ENCODE data around the gene HK2. TPM values are rescaled to one million over a fixed set of nuclear protein-coding genes. Genes with fewer than 3 reads are reported as not detected.

Gene HK2
- total and polyA plus RNA-seq, 2 experiments from 2014 or later: 24.2 to 25.3 TPM

DNA sequence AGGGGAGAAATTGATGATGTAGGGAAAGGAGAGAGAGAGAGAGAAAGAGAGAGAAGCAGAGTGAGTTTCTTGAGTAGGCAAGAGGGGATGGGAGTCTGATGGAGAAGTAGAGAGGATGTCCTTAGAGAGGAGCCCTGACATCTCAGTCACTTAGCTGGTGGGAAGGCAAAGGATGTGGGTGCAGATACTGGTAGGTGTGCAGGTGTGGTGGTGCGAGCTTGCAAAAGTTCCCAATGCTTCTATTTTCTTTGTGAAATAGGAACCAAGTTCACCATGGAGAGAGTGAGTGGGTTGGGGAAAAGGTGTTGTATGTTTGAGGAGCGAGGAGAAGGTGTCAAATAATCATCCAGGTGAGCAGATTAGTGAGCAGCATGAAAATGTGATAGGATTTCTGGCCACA lies 98.0 kb downstream of the HK2 start:
- Histone ChIP-seq H4K20me1 (ENCODE audit: insufficient read depth) (no peaks in the 10 kb centered on the region), H3K4me1 (ENCODE audit: insufficient read depth) (no peaks in the 10 kb centered on the region), H3K9ac (no peak overlapping the region), H3F3A (ENCODE audit: insufficient read depth) (peaks cover 5% of the 10 kb centered on the region; the same call in 1 of the 2 replicates), H3K9me2 (ENCODE audit: insufficient read depth) (no peaks in the 10 kb centered on the region), H3K4me3 (no peak overlapping the region), H2AFZ (no peak overlapping the region), H3K36me3 (ENCODE audit: low read depth) (no peaks in the 10 kb centered on the region), H3K27me3 (replicated peaks; ENCODE audit: insufficient read depth) (no peaks in the 10 kb centered on the region), H3K9me3 (ENCODE audit: low read depth) (no peaks in the 10 kb centered on the region), H3K27ac (no peak overlapping the region), H3K4me2 (ENCODE audit: unreplicated experiment) (no peak overlapping the region), H3K79me2 (ENCODE audit: insufficient read depth) (no peaks in the 10 kb centered on the region)
- TF ChIP-seq EZH2phosphoT487 (IDR thresholded peaks at IDR 0.05; ENCODE audit: insufficient read depth, low read depth): no peak
- no peak for TF ChIP-seq EZH2 (IDR thresholded peaks at IDR 0.05; ENCODE audit: insufficient read depth, poor library complexity, severe bottlenecking)
- in situ Hi-C loops (cut with MboI): no loop called here
- 92 to 100% methylated on average over 2 of the region's 2 CpGs for WGBS, 2 experiments (ENCODE audit: low coverage in 1 of 2, low lambda C conversion rate in 2 of 2, missing lambda C conversion rate in 2 of 2)
- no peak for DNase-seq

DNA sequence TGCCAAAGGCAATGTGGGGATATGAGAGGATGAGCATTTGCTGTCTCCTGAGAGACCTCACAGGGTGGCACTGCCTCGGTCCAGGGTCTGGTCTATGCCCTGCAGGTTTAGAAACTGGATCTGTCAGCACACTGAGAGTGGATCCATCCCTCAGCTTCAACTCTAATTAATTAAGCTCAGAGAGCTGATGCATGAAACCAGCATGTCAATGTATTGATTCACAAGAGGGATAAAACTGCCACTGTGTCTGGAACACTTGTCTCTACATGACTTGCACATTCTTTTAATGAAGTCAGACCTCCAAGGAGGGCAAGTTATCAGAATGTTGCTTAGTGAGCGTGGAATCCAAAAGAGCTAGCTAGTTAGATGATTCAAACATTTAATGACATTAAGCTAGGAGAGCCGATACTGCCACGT lies 102.1 kb downstream of the HK2 start:
- Histone ChIP-seq H4K20me1 (ENCODE audit: insufficient read depth) (no peaks in the 10 kb centered on the region), H3K27ac (no peak overlapping the region), H2AFZ (no peak overlapping the region), H3K79me2 (ENCODE audit: insufficient read depth) (no peaks in the 10 kb centered on the region), H3K9ac (no peak overlapping the region), H3K9me3 (ENCODE audit: low read depth) (no peaks in the 10 kb centered on the region), H3K27me3 (replicated peaks; ENCODE audit: insufficient read depth) (no peaks in the 10 kb centered on the region), H3K4me3 (no peak overlapping the region), H3K36me3 (ENCODE audit: low read depth) (no peaks in the 10 kb centered on the region), H3F3A (ENCODE audit: insufficient read depth) (peaks cover 5% of the 10 kb centered on the region; the same call in 1 of the 2 replicates), H3K4me1 (ENCODE audit: insufficient read depth) (no peaks in the 10 kb centered on the region), H3K9me2 (ENCODE audit: insufficient read depth) (no peaks in the 10 kb centered on the region), H3K4me2 (ENCODE audit: unreplicated experiment) (no peak overlapping the region)
- WGBS, 2 experiments (ENCODE audit: low coverage in 1 of 2, low lambda C conversion rate in 2 of 2, missing lambda C conversion rate in 2 of 2): 90 to 97% methylated on average over 4 of the region's 4 CpGs
- in situ Hi-C loops (cut with MboI): no loop called here
- TF ChIP-seq EZH2 (IDR thresholded peaks at IDR 0.05; ENCODE audit: insufficient read depth, poor library complexity, severe bottlenecking): no peak
- no peak for TF ChIP-seq EZH2phosphoT487 (IDR thresholded peaks at IDR 0.05; ENCODE audit: insufficient read depth, low read depth)
- DNase-seq: peak; percentile 15

DNA sequence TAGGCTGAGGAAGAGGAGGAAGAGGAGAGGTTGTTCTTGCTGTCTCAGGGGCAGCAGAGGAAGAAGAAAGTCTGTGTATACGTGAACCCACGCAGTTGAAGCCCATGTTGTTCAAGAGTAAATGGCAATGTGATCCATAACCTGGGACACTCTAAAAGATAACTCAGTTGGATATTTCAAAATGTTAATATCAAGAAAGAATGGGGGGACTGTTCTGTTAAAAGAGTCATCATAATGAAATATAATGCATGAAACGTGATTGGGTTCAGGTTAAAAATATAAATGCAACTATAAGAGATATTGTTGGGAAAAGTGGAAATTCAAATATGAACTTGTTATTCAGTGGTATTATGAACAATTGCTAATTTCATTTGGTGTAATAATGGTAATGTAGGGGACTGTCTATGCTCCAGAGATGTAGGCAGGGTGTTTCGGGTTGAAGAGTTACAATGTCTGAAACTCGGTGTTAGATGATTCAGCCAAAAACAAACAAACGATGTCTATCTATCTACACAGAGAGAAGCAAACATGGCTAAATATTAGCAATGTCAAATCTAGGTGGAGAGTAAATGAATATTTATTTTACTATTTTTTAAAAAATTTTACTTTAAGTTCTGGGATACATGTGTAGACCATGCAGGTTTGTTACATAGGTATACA lies 103.4 kb downstream of the HK2 start:
- in situ Hi-C loops (cut with MboI): no loop called here
- Histone ChIP-seq H3K9me2 (ENCODE audit: insufficient read depth) (no peaks in the 10 kb centered on the region), H3K4me2 (ENCODE audit: unreplicated experiment) (no peak overlapping the region), H3F3A (ENCODE audit: insufficient read depth) (peaks cover 5% of the 10 kb centered on the region; the same call in 1 of the 2 replicates), H3K9ac (no peak overlapping the region), H3K36me3 (ENCODE audit: low read depth) (no peaks in the 10 kb centered on the region), H3K27ac (no peak overlapping the region), H3K9me3 (ENCODE audit: low read depth) (no peaks in the 10 kb centered on the region), H3K4me3 (no peak overlapping the region), H2AFZ (no peak overlapping the region), H3K79me2 (ENCODE audit: insufficient read depth) (no peaks in the 10 kb centered on the region), H4K20me1 (ENCODE audit: insufficient read depth) (no peaks in the 10 kb centered on the region), H3K4me1 (ENCODE audit: insufficient read depth) (no peaks in the 10 kb centered on the region), H3K27me3 (replicated peaks; ENCODE audit: insufficient read depth) (no peaks in the 10 kb centered on the region)
- TF ChIP-seq EZH2 (IDR thresholded peaks at IDR 0.05; ENCODE audit: insufficient read depth, poor library complexity, severe bottlenecking): no peak
- TF ChIP-seq EZH2phosphoT487 (IDR thresholded peaks at IDR 0.05; ENCODE audit: insufficient read depth, low read depth): no peak
- DNase-seq: no peak
- WGBS, 2 experiments (ENCODE audit: low coverage in 1 of 2, low lambda C conversion rate in 2 of 2, missing lambda C conversion rate in 2 of 2): 95 to 98% methylated on average over 6 of the region's 6 CpGs

DNA sequence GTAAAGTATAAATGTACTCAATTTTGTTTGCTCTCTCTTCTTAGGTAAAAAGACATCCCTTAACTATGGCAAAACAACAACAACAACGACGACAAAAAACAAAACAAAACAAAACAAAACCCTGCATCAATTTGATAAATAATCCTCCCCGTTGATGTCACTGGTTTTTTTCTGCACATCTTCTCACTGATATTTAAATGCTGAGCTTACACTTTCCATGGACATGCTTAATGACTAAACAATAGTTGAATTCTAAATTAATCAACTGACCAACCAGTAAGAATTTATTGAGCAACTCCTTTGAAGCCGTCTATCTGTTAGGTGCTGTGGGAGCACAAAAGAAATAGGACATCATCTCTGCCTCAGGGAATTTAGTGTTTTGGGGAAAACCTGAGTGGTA lies 104.3 kb downstream of the HK2 start:
- no peaks in the 10 kb centered on the region for H4K20me1 ChIP-seq (ENCODE audit: insufficient read depth)
- WGBS, 2 experiments (ENCODE audit: low coverage in 1 of 2, low lambda C conversion rate in 2 of 2, missing lambda C conversion rate in 2 of 2): 96 to 99% methylated on average over 4 of the region's 4 CpGs

More for the DNA sequence above, 104.3 kb downstream of the HK2 start:
- Histone ChIP-seq H3K27ac (no peak overlapping the region), H3K4me3 (no peak overlapping the region), H3F3A (ENCODE audit: insufficient read depth) (peaks cover 5% of the 10 kb centered on the region; the same call in 1 of the 2 replicates), H3K4me1 (ENCODE audit: insufficient read depth) (no peaks in the 10 kb centered on the region), H3K36me3 (ENCODE audit: low read depth) (no peaks in the 10 kb centered on the region), H3K9me2 (ENCODE audit: insufficient read depth) (no peaks in the 10 kb centered on the region), H3K79me2 (ENCODE audit: insufficient read depth) (no peaks in the 10 kb centered on the region), H3K9ac (no peak overlapping the region), H2AFZ (no peak overlapping the region), H3K4me2 (ENCODE audit: unreplicated experiment) (no peak overlapping the region), H3K27me3 (replicated peaks; ENCODE audit: insufficient read depth) (no peaks in the 10 kb centered on the region), H3K9me3 (ENCODE audit: low read depth) (no peaks in the 10 kb centered on the region)
- in situ Hi-C loops (cut with MboI): no loop called here
- TF ChIP-seq EZH2phosphoT487 (IDR thresholded peaks at IDR 0.05; ENCODE audit: insufficient read depth, low read depth) (no peak), EZH2 (IDR thresholded peaks at IDR 0.05; ENCODE audit: insufficient read depth, poor library complexity, severe bottlenecking) (no peak)
- DNase-seq: no peak

All from GM23248 (cell line).